Activated CD8-positive, alpha-beta T cell treated with anti-CD3 and anti-CD28 coated beads for 36 hours (primary cell): ENCODE results near the gene NEUROD4. TPM values are rescaled to one million over a fixed set of nuclear protein-coding genes. Genes with fewer than 3 reads are reported as not detected.
A peak's percentile ranks its signal among the peaks of the same experiment; 100 is the strongest.

Experiments
- ATAC-seq: fragments of 200-7000 bp; cut with Tn5 transposase; one replicate; pipeline ENCODE4 v1.10.0; 2021; ENCODE audit warnings: mild to moderate bottlenecking, moderate library complexity
- CTCF ChIA-PET: fragments of 350-600 bp; sonication (Branson Sonifier 250); formaldehyde crosslinking; loops from one replicate; lab custom pipeline; 2021; ENCODE audit warnings: antibody characterized with exemption; lab: Charles Lee
- POLR2A ChIA-PET: fragments of 350-600 bp; sonication (Branson Sonifier 250); formaldehyde crosslinking; loops from one replicate; lab custom pipeline; 2021; ENCODE audit warnings: antibody characterized with exemption; lab: Charles Lee
- DNase-seq: peaks from one replicate; pipeline ENCODE4 v3.0.0-alpha.2; 2020
- H3K27ac Mint-ChIP-seq: one replicate; pipeline ENCODE4 v1.8.0; 2021; ENCODE audit warnings: mild to moderate bottlenecking, mixed read lengths
- H3K27me3 Mint-ChIP-seq: one replicate; pipeline ENCODE4 v1.8.0; 2021; ENCODE audit warnings: mixed read lengths
- H3K36me3 Mint-ChIP-seq: one replicate; pipeline ENCODE4 v1.8.0; 2021; ENCODE audit warnings: low read depth, mixed read lengths
- H3K4me1 Mint-ChIP-seq: one replicate; pipeline ENCODE4 v1.8.0; 2021; ENCODE audit warnings: low read depth, mixed read lengths
- H3K4me3 Mint-ChIP-seq: one replicate; pipeline ENCODE4 v1.8.0; 2021; ENCODE audit warnings: mild to moderate bottlenecking, moderate library complexity, mixed read lengths
- H3K9me3 Mint-ChIP-seq: one replicate; pipeline ENCODE4 v1.8.0; 2021; ENCODE audit warnings: mixed read lengths
- CTCF ChIP-seq: fragments of 200-600 bp; IDR thresholded peaks from one replicate; pipeline ENCODE4 v1.8.0; 2022; ENCODE audit warnings: antibody characterized with exemption, mild to moderate bottlenecking
- intact Hi-C: fragments of 100-400 bp; cut with micrococcal nuclease; formaldehyde crosslinking; loops from one replicate; pipeline ENCODE4 v1.10.0; 2022
- total RNA-seq, 2 experiments: library from RNA; stranded (reverse); gene quantifications; one replicate each; pipeline ENCODE4 v1.2.3, GENCODE V29; 2021

Gene NEUROD4
- total RNA-seq, 2 experiments from 2014 or later, result not detected

GRCh38 chr12:55058776-55059175 lies 39.0 kb downstream of the NEUROD4 start:
- TF ChIP-seq CTCF, result no peak
- no peak for DNase-seq
- Mint-ChIP-seq H3K4me3 (no peak overlapping the region), H3K27ac (no peak overlapping the region), H3K27me3 (peaks cover 2% of the 10 kb centered on the region), H3K9me3 (no peaks in the 10 kb centered on the region), H3K36me3 (no peaks in the 10 kb centered on the region), H3K4me1 (peaks cover 10% of the 10 kb centered on the region)
- POLR2A ChIA-PET, result no interaction called here
- CTCF ChIA-PET, result interaction anchor here (1.0 to 3.2 kb wide), 5 partner anchors 10 to 357 kb away, joined by 3 to 13 read pairs (median 7); no protein-coding TSS in a partner anchor
- ATAC-seq, result no peak
- intact Hi-C loops, result no loop called here

GRCh38 chr12:55060470-55060869 lies 40.7 kb downstream of the NEUROD4 start:
- TF ChIP-seq CTCF, result no peak
- no peak overlapping the region for H3K27ac Mint-ChIP-seq
- ChIA-PET POLR2A (no interaction called here), CTCF (no interaction called here)
- DNase-seq (peak; percentile 67), ATAC-seq (peak; percentile 100)
- no peaks in the 10 kb centered on the region for H3K9me3 Mint-ChIP-seq
- H3K4me1 Mint-ChIP-seq, result peaks cover 10% of the 10 kb centered on the region
- H3K27me3 Mint-ChIP-seq, result peaks cover 3% of the 10 kb centered on the region
- no peak overlapping the region for H3K4me3 Mint-ChIP-seq
- no peaks in the 10 kb centered on the region for H3K36me3 Mint-ChIP-seq
- intact Hi-C loops, result no loop called here

- Mint-ChIP-seq H3K27me3 (peaks cover 3% of the 10 kb centered on the region), H3K4me1 (peaks cover 10% of the 10 kb centered on the region)
- CTCF ChIA-PET, result interaction anchor here (2.7 to 15.0 kb wide), 2 partner anchors 11 to 61 kb away, joined by 15 to 707 read pairs; no protein-coding TSS in a partner anchor
Measured at GRCh38 chr12:55061024-55061423, 41.2 kb downstream of the NEUROD4 start.

GRCh38 chr12:55063291-55063690 lies 43.5 kb downstream of the NEUROD4 start:
- POLR2A ChIA-PET, result interaction anchor here (1.0 to 1.1 kb wide), 2 partner anchors 9 to 79 kb away, joined by 3 to 5 read pairs; partner anchors contain the start of gene TESPA1
- Mint-ChIP-seq H3K4me1 (peaks cover 10% of the 10 kb centered on the region), H3K36me3 (no peaks in the 10 kb centered on the region), H3K27me3 (peaks cover 3% of the 10 kb centered on the region), H3K9me3 (no peaks in the 10 kb centered on the region), H3K4me3 (no peak overlapping the region), H3K27ac (no peak overlapping the region)
- intact Hi-C loops, result no loop called here
- CTCF ChIA-PET, result interaction anchor here (0.7 to 15.0 kb wide), 4 partner anchors 9 to 314 kb away, joined by 3 to 707 read pairs (median 12); no protein-coding TSS in a partner anchor
- ATAC-seq, result no peak
- TF ChIP-seq CTCF, result no peak
- DNase-seq, result no peak

More at GRCh38 chr12:55061024-55061423, 41.2 kb downstream of the NEUROD4 start:
- POLR2A ChIA-PET, result interaction anchor here (0.6 kb wide), 1 partner anchor 77 kb away, joined by 3 read pairs; the partner anchor contains the start of gene TESPA1
- DNase-seq (no peak), ATAC-seq (no peak)
- H3K9me3 Mint-ChIP-seq, result no peaks in the 10 kb centered on the region
- no peaks in the 10 kb centered on the region for H3K36me3 Mint-ChIP-seq
- H3K4me3 Mint-ChIP-seq, result no peak overlapping the region
- intact Hi-C loops, result no loop called here
- no peak for TF ChIP-seq CTCF
- H3K27ac Mint-ChIP-seq, result no peak overlapping the region

- peaks cover 5% of the 10 kb centered on the region for H3K4me1 Mint-ChIP-seq
- ChIA-PET POLR2A (no interaction called here), CTCF (interaction anchor here (1.5 to 15.0 kb wide), 2 partner anchors 14 to 66 kb away, joined by 4 to 707 read pairs; no protein-coding TSS in a partner anchor)
- intact Hi-C loops, result no loop called here
- H3K27me3 Mint-ChIP-seq, result peaks cover 2% of the 10 kb centered on the region
- ATAC-seq, result no peak
- H3K36me3 Mint-ChIP-seq, result no peaks in the 10 kb centered on the region
- H3K27ac Mint-ChIP-seq, result no peak overlapping the region
- H3K9me3 Mint-ChIP-seq, result no peaks in the 10 kb centered on the region
- no peak for TF ChIP-seq CTCF
- H3K4me3 Mint-ChIP-seq, result no peak overlapping the region
- no peak for DNase-seq
Measured at GRCh38 chr12:55065535-55065934, 45.8 kb downstream of the NEUROD4 start.
